Measurements from ENCODE around the gene BIN1.

The BIN1 gene

GRCh38 chr2:127108090-127108523 lies 1.2 kb upstream of the BIN1 start:
- Histone ChIP-seq H3K27me3 (ENCODE audit: insufficient read depth, low read length, poor library complexity) (peaks cover 28% of the 10 kb centered on the region), H3K9ac (ENCODE audit: low read depth, low read length) (no peak overlapping the region), H3K36me3 (ENCODE audit: insufficient read depth, low read length) (no peaks in the 10 kb centered on the region), H2AFZ (ENCODE audit: low read depth, low read length) (no peak overlapping the region), H3K4me3 (ENCODE audit: low read depth in 1 of 2, low read length in 2 of 2) (no peak overlapping the region), H3K79me2 (ENCODE audit: insufficient read depth, low read length) (no peaks in the 10 kb centered on the region), H4K20me1 (ENCODE audit: insufficient read depth, low read length) (no peaks in the 10 kb centered on the region; the same call in 1 of the 2 replicates), H3K27ac (ENCODE audit: low read length) (no peak overlapping the region), H3K4me2 (ENCODE audit: insufficient read depth, low read length) (no peak overlapping the region), H3K4me1 (ENCODE audit: insufficient read depth, low read length) (peaks cover 13% of the 10 kb centered on the region; the same call in 1 of the 2 replicates), H3K9me3 (ENCODE audit: insufficient read depth, low read length, severe bottlenecking) (no peaks in the 10 kb centered on the region)
- DNase-seq (no peak), ATAC-seq (ENCODE audit: insufficient read depth, low read depth) (no peak)
- TF ChIP-seq EZH2 (IDR thresholded peaks at IDR 0.05; ENCODE audit: borderline replicate concordance, low read depth, low read length, severe bottlenecking) = no peak
- no peak for TF ChIP-seq CTCF (IDR thresholded peaks at IDR 0.05; ENCODE audit: borderline replicate concordance, extremely low read depth, low read length, poor library complexity, severe bottlenecking)

DNA sequence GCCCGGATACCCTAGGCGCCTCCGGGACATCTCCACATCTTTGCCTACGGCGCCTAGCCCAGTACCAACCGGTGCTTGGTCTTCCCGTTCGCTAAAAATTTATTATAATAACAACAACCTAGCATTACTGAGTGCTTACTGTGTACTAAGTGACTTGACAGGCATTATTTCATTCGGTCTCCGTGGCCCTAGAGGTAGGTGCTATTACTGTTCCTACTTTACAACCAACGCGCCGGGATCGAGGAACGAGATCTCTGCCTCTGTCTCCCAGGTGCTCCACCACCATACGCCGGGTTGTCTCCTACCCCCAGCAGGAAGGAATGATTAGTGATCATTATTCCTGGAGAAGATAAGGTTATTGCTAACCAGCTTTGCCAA lies 657 bp upstream of the BIN1 start:
- H3K27me3 ChIP-seq (ENCODE audit: insufficient read depth, low read length, poor library complexity) = peaks cover 28% of the 10 kb centered on the region
- H3K79me2 ChIP-seq (ENCODE audit: insufficient read depth, low read length) = no peaks in the 10 kb centered on the region
- H3K4me1 ChIP-seq (ENCODE audit: insufficient read depth, low read length) = peaks cover 13% of the 10 kb centered on the region; the same call in 1 of the 2 replicates
- no peak; the same call in 2 of the 3 replicates for ATAC-seq (ENCODE audit: insufficient read depth, low read depth)
- H3K9me3 ChIP-seq (ENCODE audit: insufficient read depth, low read length, severe bottlenecking) = no peaks in the 10 kb centered on the region
- no peak overlapping the region for H2AFZ ChIP-seq (ENCODE audit: low read depth, low read length)
- no peak for DNase-seq
- no peaks in the 10 kb centered on the region; the same call in 1 of the 2 replicates for H4K20me1 ChIP-seq (ENCODE audit: insufficient read depth, low read length)
- H3K4me3 ChIP-seq (ENCODE audit: low read depth in 1 of 2, low read length in 2 of 2) = peak overlapping the region in 1 of 2 experiments; percentile 51; a peak in 3 of 4 replicates
- no peak overlapping the region for H3K27ac ChIP-seq (ENCODE audit: low read length)
- no peaks in the 10 kb centered on the region for H3K36me3 ChIP-seq (ENCODE audit: insufficient read depth, low read length)
- H3K9ac ChIP-seq (ENCODE audit: low read depth, low read length) = peak overlapping the region; percentile 24; the same call in 1 of the 2 replicates
- H3K4me2 ChIP-seq (ENCODE audit: insufficient read depth, low read length) = peak overlapping the region; percentile 69
- peak; percentile 37 for TF ChIP-seq EZH2 (IDR thresholded peaks at IDR 0.05; ENCODE audit: borderline replicate concordance, low read depth, low read length, severe bottlenecking)
- TF ChIP-seq CTCF (IDR thresholded peaks at IDR 0.05; ENCODE audit: borderline replicate concordance, extremely low read depth, low read length, poor library complexity, severe bottlenecking) = no peak

DNA sequence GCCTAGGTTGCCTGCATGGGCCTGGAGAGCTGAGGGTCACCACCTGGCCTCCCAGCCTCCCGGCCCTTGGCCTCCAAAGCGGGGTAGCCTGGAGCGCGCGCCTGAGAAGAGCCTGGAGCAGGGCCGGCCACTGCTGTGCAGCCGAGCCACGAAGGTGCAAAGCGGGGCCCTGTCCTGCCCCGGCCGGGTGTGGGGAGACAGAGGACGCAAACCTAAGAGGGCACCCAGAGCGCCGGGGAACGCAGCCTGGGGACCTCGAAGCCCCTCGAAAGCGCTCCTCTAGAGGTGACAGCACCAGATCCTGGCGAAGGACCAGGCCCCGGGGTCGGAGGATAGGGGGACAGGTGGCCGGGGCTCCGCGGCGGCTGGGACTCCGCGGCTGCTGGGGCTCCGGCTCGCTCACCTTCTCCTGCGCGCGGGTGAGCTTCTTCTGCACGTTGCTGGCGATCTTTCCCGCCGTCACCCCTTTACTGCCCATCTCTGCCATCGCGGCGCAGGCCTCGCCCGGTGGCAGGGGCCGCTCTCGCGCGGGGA lies 430 bp downstream of the BIN1 start:
- DNase-seq (no peak), ATAC-seq (ENCODE audit: insufficient read depth, low read depth) (no peak)
- Histone ChIP-seq H3K27ac (ENCODE audit: low read length) (no peak overlapping the region), H3K9ac (ENCODE audit: low read depth, low read length) (peak overlapping the region; percentile 24; the same call in 1 of the 2 replicates), H4K20me1 (ENCODE audit: insufficient read depth, low read length) (no peaks in the 10 kb centered on the region; the same call in 1 of the 2 replicates), H3K79me2 (ENCODE audit: insufficient read depth, low read length) (no peaks in the 10 kb centered on the region), H3K27me3 (ENCODE audit: insufficient read depth, low read length, poor library complexity) (peaks cover 28% of the 10 kb centered on the region), H3K4me1 (ENCODE audit: insufficient read depth, low read length) (peaks cover 13% of the 10 kb centered on the region; the same call in 1 of the 2 replicates), H3K9me3 (ENCODE audit: insufficient read depth, low read length, severe bottlenecking) (no peaks in the 10 kb centered on the region), H3K4me2 (ENCODE audit: insufficient read depth, low read length) (peak overlapping the region; percentile 69), H2AFZ (ENCODE audit: low read depth, low read length) (no peak overlapping the region), H3K36me3 (ENCODE audit: insufficient read depth, low read length) (no peaks in the 10 kb centered on the region), H3K4me3 (ENCODE audit: low read depth in 1 of 2, low read length in 2 of 2) (peak overlapping the region in 1 of 2 experiments; percentile 51; a peak in 2 of 4 replicates)
- TF ChIP-seq CTCF (IDR thresholded peaks at IDR 0.05; ENCODE audit: borderline replicate concordance, extremely low read depth, low read length, poor library complexity, severe bottlenecking) (no peak), EZH2 (IDR thresholded peaks at IDR 0.05; ENCODE audit: borderline replicate concordance, low read depth, low read length, severe bottlenecking) (no peak)

Data from DND-41 (cell line).